Measurements from ENCODE around the gene MAP2K6. TPM values are rescaled to one million over a fixed set of nuclear protein-coding genes. Genes with fewer than 3 reads are reported as not detected.
A peak's percentile ranks its signal among the peaks of the same experiment; 100 is the strongest.

Gene MAP2K6
- total RNA-seq, 1 donor from 2014 or later, result 101 TPM

GRCh38 chr17:69471406-69471805 is 56.9 kb downstream of the MAP2K6 start:
- Mint-ChIP-seq H3K36me3 (peaks cover 35% of the 10 kb centered on the region), H3K27me3 (ENCODE audit: insufficient read depth, low read depth) (no peaks in the 10 kb centered on the region), H3K9me3 (peaks cover 17% of the 10 kb centered on the region), H3K27ac (no peak overlapping the region), H3K4me3 (no peak overlapping the region), H3K4me1 (peaks cover 24% of the 10 kb centered on the region)
- H3K36me3 ChIP-seq, result peaks cover 9% of the 10 kb centered on the region
- H3K4me1 ChIP-seq, result peaks cover 49% of the 10 kb centered on the region
- no peak overlapping the region for H3K9ac ChIP-seq
- no peaks in the 10 kb centered on the region for H3K9me3 ChIP-seq (ENCODE audit: low read depth)
- H3K79me2 ChIP-seq (ENCODE audit: low read depth), result peaks cover 88% of the 10 kb centered on the region
- H3F3A ChIP-seq (ENCODE audit: low read depth), result peaks cover 35% of the 10 kb centered on the region
- no peak overlapping the region for H2AFZ ChIP-seq (replicated peaks)
- no peak for TF ChIP-seq CTCF (IDR thresholded peaks at IDR 0.05)
- no peak for TF ChIP-seq EZH2 (IDR thresholded peaks at IDR 0.05)
- no peak for TF ChIP-seq EZH2phosphoT487 (IDR thresholded peaks at IDR 0.05)
- H3K4me3 ChIP-seq, result no peak overlapping the region
- no peak for DNase-seq (ENCODE audit: low spot score)
- peaks cover 33% of the 10 kb centered on the region for H4K20me1 ChIP-seq (ENCODE audit: low read depth)
- no peaks in the 10 kb centered on the region for H3K27me3 ChIP-seq
- no peak overlapping the region for H3K27ac ChIP-seq
- no peak overlapping the region for H3K4me2 ChIP-seq

GRCh38 chr17:69473841-69474831 is 59.6 kb downstream of the MAP2K6 start:
- H3K79me2 ChIP-seq (ENCODE audit: low read depth), result peaks cover 88% of the 10 kb centered on the region
- no peak overlapping the region for H3K4me3 Mint-ChIP-seq
- H3K27me3 Mint-ChIP-seq (ENCODE audit: insufficient read depth, low read depth), result no peaks in the 10 kb centered on the region
- peaks cover 26% of the 10 kb centered on the region for H3K4me1 ChIP-seq
- H3K4me3 ChIP-seq, result no peak overlapping the region
- peaks cover 10% of the 10 kb centered on the region for H3K4me1 Mint-ChIP-seq
- TF ChIP-seq EZH2 (IDR thresholded peaks at IDR 0.05) (no peak), EZH2phosphoT487 (IDR thresholded peaks at IDR 0.05) (no peak), CTCF (IDR thresholded peaks at IDR 0.05) (no peak)
- H3F3A ChIP-seq (ENCODE audit: low read depth), result peaks cover 22% of the 10 kb centered on the region
- H3K36me3 ChIP-seq, result peaks cover 9% of the 10 kb centered on the region
- DNase-seq (ENCODE audit: low spot score), result peak; percentile 58
- peaks cover 20% of the 10 kb centered on the region for H4K20me1 ChIP-seq (ENCODE audit: low read depth)
- no peaks in the 10 kb centered on the region for H3K9me3 ChIP-seq (ENCODE audit: low read depth)
- peak overlapping the region; percentile 39 for H3K4me2 ChIP-seq
- H3K27me3 ChIP-seq, result no peaks in the 10 kb centered on the region
- peak overlapping the region; percentile 83 for H3K27ac Mint-ChIP-seq
- H3K9ac ChIP-seq, result no peak overlapping the region
- H3K9me3 Mint-ChIP-seq, result peaks cover 7% of the 10 kb centered on the region
- peaks cover 32% of the 10 kb centered on the region for H3K36me3 Mint-ChIP-seq
- H2AFZ ChIP-seq (replicated peaks), result no peak overlapping the region
- H3K27ac ChIP-seq, result peak overlapping the region; percentile 72

GRCh38 chr17:69477204-69477902 is 62.9 kb downstream of the MAP2K6 start:
- H3K4me1 Mint-ChIP-seq, result peaks cover 10% of the 10 kb centered on the region
- Histone ChIP-seq H2AFZ (replicated peaks) (no peak overlapping the region), H3F3A (ENCODE audit: low read depth) (peaks cover 22% of the 10 kb centered on the region), H3K9ac (no peak overlapping the region), H3K27ac (no peak overlapping the region), H3K27me3 (no peaks in the 10 kb centered on the region), H3K9me3 (ENCODE audit: low read depth) (no peaks in the 10 kb centered on the region), H3K4me2 (no peak overlapping the region), H3K79me2 (ENCODE audit: low read depth) (peaks cover 87% of the 10 kb centered on the region), H4K20me1 (ENCODE audit: low read depth) (peaks cover 30% of the 10 kb centered on the region), H3K36me3 (peaks cover 2% of the 10 kb centered on the region), H3K4me1 (peaks cover 26% of the 10 kb centered on the region), H3K4me3 (no peak overlapping the region)
- H3K27ac Mint-ChIP-seq, result no peak overlapping the region
- H3K4me3 Mint-ChIP-seq, result no peak overlapping the region
- H3K36me3 Mint-ChIP-seq, result peaks cover 18% of the 10 kb centered on the region
- no peak for DNase-seq (ENCODE audit: low spot score)
- H3K9me3 Mint-ChIP-seq, result peaks cover 4% of the 10 kb centered on the region
- TF ChIP-seq CTCF (IDR thresholded peaks at IDR 0.05), result no peak
- no peak for TF ChIP-seq EZH2 (IDR thresholded peaks at IDR 0.05)
- no peak for TF ChIP-seq EZH2phosphoT487 (IDR thresholded peaks at IDR 0.05)
- no peaks in the 10 kb centered on the region for H3K27me3 Mint-ChIP-seq (ENCODE audit: insufficient read depth, low read depth)
